Calu3 (cell line): ENCODE results near the gene ANKHD1. TPM values are rescaled to one million over a fixed set of nuclear protein-coding genes. Genes with fewer than 3 reads are reported as not detected.

Experiments used
- BruUV-seq: library from RNA; stranded (reverse); fragments of 400-500 nt; replicated peaks from 2 replicates; lab custom pipeline; 2021; lab: Mats Ljungman, UMichigan
- CTCF ChIA-PET: fragments of 300-600 bp; sonication (Branson Sonifier 250); formaldehyde crosslinking; loops from one replicate; lab custom pipeline; 2022; ENCODE audit warnings: antibody characterized with exemption; lab: Charles Lee
- DNase-seq: peaks from one replicate; pipeline ENCODE4 v3.0.0; 2022
- H3K27ac Mint-ChIP-seq: one replicate; pipeline ENCODE4 v1.8.0; 2022; ENCODE audit warnings: mixed read lengths; ENCODE audit not compliant: unreplicated experiment
- H3K27me3 Mint-ChIP-seq: one replicate; pipeline ENCODE4 v1.8.0; 2022; ENCODE audit warnings: mixed read lengths; ENCODE audit not compliant: unreplicated experiment
- H3K36me3 Mint-ChIP-seq: one replicate; pipeline ENCODE4 v1.8.0; 2022; ENCODE audit warnings: mild to moderate bottlenecking, moderate library complexity, mixed read lengths; ENCODE audit not compliant: insufficient read depth, unreplicated experiment
- H3K4me1 Mint-ChIP-seq: one replicate; pipeline ENCODE4 v1.8.0; 2022; ENCODE audit warnings: mild to moderate bottlenecking, low read depth, mixed read lengths; ENCODE audit not compliant: unreplicated experiment
- H3K4me3 Mint-ChIP-seq: one replicate; pipeline ENCODE4 v1.8.0; 2022; ENCODE audit warnings: mild to moderate bottlenecking, low read depth, moderate library complexity, mixed read lengths; ENCODE audit not compliant: unreplicated experiment
- H3K9me3 Mint-ChIP-seq: one replicate; pipeline ENCODE4 v1.8.0; 2022; ENCODE audit warnings: low read depth, mixed read lengths; ENCODE audit not compliant: unreplicated experiment
- intact Hi-C: fragments of 100-400 bp; cut with micrococcal nuclease; formaldehyde crosslinking; loops from one replicate; pipeline ENCODE4 v1.10.0; 2022; ENCODE audit not compliant: unreplicated experiment
- total RNA-seq: library from RNA; stranded (reverse); gene quantifications from 2 replicates; pipeline ENCODE4 v1.2.3, GENCODE V29; 2022
- TF ChIP-seq, protein P1 (sequence below): fragments of 200-600 bp; IDR thresholded peaks from one replicate; pipeline ENCODE4 v1.8.0; 2022; ENCODE audit warnings: antibody characterized with exemption; ENCODE audit not compliant: unreplicated experiment

The ANKHD1 gene
- total RNA-seq, 1 experiment from 2014 or later, result 167 TPM

DNA sequence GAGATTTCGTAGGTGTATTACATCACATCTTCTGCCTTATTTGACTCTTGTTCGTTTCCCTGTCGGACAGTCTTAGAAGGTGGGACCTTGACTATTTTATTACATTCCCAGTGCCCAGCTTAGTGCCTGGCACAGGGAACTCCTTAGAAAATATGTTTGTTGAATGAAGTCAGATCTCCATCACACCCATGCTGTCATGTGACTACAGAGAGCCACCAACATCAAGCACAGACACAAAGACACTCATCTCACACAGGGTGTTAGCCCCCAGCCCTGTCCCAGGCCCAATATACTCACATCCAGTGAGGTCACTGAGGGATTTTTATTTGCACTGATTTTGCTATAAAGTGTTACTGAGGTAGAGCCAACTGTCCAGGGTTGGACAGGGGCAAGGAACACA, 156.3 kb downstream of the ANKHD1 start:
- intact Hi-C loops, result loop anchor here (2.0 to 10.0 kb wide), 2 partner anchors 81 to 157 kb away; partner anchors contain the start of gene TMCO6
- CTCF ChIA-PET, result interaction anchor here (0.9 to 1.4 kb wide), 4 partner anchors 17 to 90 kb away, joined by 3 to 7 read pairs (median 4); partner anchors contain the start of genes CD14, IK, NDUFA2 and TMCO6
- Mint-ChIP-seq H3K9me3 (no peaks in the 10 kb centered on the region), H3K27me3 (no peaks in the 10 kb centered on the region), H3K4me3 (peak overlapping the region; percentile 90), H3K27ac (peak overlapping the region; percentile 92), H3K4me1 (peaks cover 44% of the 10 kb centered on the region), H3K36me3 (peaks cover 44% of the 10 kb centered on the region)
- no TSS peak for BruUV-seq
- no peak for DNase-seq
- TF ChIP-seq, protein P1, sequence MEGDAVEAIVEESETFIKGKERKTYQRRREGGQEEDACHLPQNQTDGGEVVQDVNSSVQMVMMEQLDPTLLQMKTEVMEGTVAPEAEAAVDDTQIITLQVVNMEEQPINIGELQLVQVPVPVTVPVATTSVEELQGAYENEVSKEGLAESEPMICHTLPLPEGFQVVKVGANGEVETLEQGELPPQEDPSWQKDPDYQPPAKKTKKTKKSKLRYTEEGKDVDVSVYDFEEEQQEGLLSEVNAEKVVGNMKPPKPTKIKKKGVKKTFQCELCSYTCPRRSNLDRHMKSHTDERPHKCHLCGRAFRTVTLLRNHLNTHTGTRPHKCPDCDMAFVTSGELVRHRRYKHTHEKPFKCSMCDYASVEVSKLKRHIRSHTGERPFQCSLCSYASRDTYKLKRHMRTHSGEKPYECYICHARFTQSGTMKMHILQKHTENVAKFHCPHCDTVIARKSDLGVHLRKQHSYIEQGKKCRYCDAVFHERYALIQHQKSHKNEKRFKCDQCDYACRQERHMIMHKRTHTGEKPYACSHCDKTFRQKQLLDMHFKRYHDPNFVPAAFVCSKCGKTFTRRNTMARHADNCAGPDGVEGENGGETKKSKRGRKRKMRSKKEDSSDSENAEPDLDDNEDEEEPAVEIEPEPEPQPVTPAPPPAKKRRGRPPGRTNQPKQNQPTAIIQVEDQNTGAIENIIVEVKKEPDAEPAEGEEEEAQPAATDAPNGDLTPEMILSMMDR, result no peak

DNA sequence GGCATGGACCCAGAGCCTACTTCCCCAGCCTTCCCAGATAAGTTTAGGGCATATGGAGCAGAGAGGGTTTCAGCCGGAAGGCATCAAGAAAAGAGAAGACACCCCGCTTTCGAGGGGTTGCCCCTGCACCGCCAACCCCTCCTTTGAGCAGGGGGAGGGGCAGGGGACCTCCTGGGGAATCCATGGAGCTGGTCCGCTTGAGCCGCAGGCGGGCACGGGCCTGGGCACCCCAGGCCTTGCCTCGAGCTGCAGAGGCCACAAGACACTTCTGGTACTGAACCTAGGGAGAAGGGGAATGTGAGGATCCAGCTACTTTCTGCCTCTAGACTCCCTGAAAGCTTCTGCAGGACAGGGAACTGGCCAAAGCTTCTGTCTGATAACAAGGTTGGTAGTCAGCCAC, 156.9 kb downstream of the ANKHD1 start:
- peaks cover 39% of the 10 kb centered on the region for H3K36me3 Mint-ChIP-seq
- intact Hi-C loops, result loop anchor here (10.0 kb wide), 1 partner anchor 156 kb away; no protein-coding TSS in a partner anchor
- BruUV-seq, result no TSS peak
- H3K4me1 Mint-ChIP-seq, result peaks cover 38% of the 10 kb centered on the region
- no peaks in the 10 kb centered on the region for H3K27me3 Mint-ChIP-seq
- H3K27ac Mint-ChIP-seq, result no peak overlapping the region
- CTCF ChIA-PET, result interaction anchor here (1.4 kb wide), 1 partner anchor 89 kb away, joined by 5 read pairs; the partner anchor contains the start of genes IK and NDUFA2
- TF ChIP-seq, protein P1, result no peak
- no peak for DNase-seq
- no peaks in the 10 kb centered on the region for H3K9me3 Mint-ChIP-seq
- H3K4me3 Mint-ChIP-seq, result no peak overlapping the region

DNA sequence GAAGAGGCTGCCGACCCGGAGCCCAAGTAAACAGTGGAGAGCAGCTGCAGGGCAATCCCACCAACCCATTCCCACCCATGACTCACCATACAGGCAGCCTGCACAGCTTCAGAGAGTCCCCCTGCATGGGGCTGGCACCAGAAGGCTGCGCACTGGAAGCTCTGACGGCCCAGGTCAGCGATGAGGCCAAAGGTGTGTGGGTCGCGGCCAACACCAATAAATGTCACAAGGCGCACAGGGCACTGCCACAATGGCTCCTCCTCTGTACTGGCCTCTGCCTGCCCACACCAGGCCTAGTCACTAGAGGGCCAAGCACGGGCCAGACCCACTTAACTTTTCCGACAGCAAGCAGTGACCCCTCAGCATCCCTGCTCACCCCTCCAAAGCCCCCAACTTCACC, 158.6 kb downstream of the ANKHD1 start:
- no TSS peak for BruUV-seq
- H3K4me3 Mint-ChIP-seq, result no peak overlapping the region
- CTCF ChIA-PET, result no interaction called here
- H3K27ac Mint-ChIP-seq, result no peak overlapping the region
- TF ChIP-seq, protein P1, result no peak
- H3K4me1 Mint-ChIP-seq, result peaks cover 28% of the 10 kb centered on the region
- H3K27me3 Mint-ChIP-seq, result no peaks in the 10 kb centered on the region
- H3K36me3 Mint-ChIP-seq, result peaks cover 44% of the 10 kb centered on the region
- H3K9me3 Mint-ChIP-seq, result no peaks in the 10 kb centered on the region
- DNase-seq, result no peak
- intact Hi-C loops, result no loop called here

DNA sequence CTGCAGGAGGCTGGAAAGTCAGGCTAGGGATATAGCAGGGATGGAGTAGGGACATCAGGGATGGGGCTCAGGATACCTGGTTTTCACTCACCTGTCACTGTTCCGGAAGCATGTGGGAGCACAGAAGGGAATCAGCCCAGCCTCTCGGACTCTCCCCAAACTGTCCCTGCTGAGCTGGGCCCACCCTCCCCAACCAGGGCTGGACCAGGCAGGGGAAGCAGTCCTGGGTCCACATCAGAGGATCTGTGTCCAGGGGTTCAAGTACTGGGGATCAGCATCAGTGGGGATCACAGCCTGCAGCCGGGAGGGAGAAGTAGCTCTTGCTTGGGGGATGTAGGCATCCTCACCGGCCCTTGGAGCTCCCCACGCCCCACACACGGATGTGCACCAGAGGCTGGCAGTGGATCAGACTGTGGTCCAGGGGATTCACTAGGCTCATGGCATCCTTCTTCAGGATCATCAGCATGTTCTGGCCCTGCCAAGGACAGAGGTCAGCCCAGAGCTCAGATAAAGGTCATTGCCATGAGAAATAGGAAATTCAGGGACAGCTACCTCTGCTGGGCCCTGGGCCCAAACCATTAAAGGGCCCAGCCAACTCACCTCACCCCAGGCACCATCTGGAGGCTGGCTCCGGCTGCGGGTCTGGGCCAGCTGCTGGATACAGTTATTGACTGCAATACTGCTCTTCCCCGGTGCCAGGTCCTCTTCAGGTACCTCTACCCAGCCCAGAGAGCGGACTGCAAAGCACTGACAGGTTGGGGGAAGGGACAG, 160.3 kb downstream of the ANKHD1 start:
- Mint-ChIP-seq H3K4me1 (peaks cover 25% of the 10 kb centered on the region), H3K27ac (no peak overlapping the region), H3K27me3 (no peaks in the 10 kb centered on the region), H3K9me3 (no peaks in the 10 kb centered on the region), H3K4me3 (no peak overlapping the region), H3K36me3 (peaks cover 31% of the 10 kb centered on the region)
- CTCF ChIA-PET, result no interaction called here
- intact Hi-C loops, result no loop called here
- TF ChIP-seq, protein P1, result no peak
- BruUV-seq, result no TSS peak
- no peak for DNase-seq
